ENCODE measurements around the gene INPP4A.

DNA sequence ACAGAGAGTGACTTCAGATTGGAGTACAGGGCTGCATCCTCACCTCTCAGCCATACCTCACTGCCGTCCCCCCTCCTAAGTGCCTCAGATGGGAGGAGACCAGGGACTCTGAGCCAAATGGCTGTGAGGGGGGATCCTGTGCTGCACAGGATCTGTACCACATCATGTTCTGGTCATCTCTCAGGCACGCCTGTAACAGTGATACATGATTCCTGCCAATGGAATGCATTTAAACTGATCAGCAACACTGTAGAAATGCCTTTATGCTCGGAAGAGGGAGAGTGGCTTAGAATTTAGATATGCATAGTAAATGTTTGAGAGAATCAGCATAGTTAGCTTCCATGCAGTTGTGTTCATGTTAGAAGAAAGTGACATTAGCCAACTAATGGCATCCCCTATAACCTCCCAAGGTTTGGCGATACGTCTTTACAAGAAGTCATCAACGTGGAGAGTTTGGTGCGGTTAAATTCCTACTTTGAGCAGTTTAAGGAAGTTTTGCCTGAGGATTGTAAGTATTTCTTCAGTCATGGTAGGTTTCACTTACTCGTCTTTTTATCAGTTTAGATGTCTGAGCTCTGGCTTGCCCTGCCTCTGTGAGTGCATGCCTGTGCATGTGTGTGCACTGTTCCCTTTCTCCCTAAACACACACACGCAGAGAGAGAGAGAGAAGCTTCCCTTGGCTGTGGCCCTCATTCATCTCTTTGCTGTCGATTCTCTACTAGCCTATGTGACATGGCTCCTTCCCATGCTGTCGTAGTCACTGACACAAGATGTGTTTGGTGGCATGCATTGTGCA, 123.7 kb downstream of the INPP4A start:
- TF ChIP-seq CREB1 (IDR thresholded peaks at IDR 0.05; ENCODE audit: low read depth): no peak
- TF ChIP-seq PKNOX1 (IDR thresholded peaks at IDR 0.05): no peak
- TF ChIP-seq RAD21 (IDR thresholded peaks at IDR 0.05; ENCODE audit: insufficient read depth, low read depth, low read length): no peak
- TF ChIP-seq, protein P1, sequence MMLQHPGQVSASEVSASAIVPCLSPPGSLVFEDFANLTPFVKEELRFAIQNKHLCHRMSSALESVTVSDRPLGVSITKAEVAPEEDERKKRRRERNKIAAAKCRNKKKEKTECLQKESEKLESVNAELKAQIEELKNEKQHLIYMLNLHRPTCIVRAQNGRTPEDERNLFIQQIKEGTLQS (IDR thresholded peaks at IDR 0.05; ENCODE audit: borderline replicate concordance, extremely low read depth, low read depth, low read length): no peak
- TF ChIP-seq FOXK2 (IDR thresholded peaks at IDR 0.05): no peak

Data from GM12878 (cell line).